Measurements from ENCODE around the gene FTO.
"Not testable (repeated sequence)": the region's sequence is repeated elsewhere in the genome, so short reads cannot be mapped to it uniquely, and the experiment has no call there.

Gene FTO

DNA sequence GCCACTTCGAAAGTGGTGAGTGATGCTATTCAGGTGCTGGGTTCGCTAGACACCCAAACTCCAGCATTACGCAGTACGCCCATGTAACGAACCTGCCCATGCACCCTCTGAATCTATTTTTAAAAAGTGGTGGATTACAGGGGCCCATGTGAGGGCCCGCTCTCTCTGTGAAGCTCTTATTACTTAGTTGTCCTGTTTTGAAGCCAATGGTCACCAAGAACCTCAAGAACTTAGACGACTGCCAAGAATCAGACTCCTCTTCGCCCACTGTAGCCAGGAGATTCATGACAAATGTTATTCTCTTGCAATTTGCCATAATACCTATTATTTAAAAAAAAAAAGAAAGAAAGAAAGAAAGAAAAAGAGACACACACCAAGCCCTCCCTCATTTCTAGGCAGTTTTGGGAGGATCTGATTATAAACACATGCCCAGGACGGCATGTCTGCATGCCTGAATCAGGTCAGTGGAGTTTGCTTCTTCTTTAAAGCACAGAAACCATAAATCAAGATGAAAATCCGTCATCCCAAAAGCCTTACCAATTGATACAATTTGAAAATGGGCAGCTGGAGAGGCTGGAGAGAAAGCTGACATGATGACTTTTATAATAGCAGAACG lies 474.0 kb downstream of the FTO start:
- Histone ChIP-seq H3K9me3 (ENCODE audit: insufficient read depth, low read length) (no peaks in the 10 kb centered on the region), H2AFZ (ENCODE audit: low read depth, low read length, severe bottlenecking) (no peak overlapping the region), H3K27me3 (ENCODE audit: low read length) (no peaks in the 10 kb centered on the region), H3K9ac (ENCODE audit: low read length) (no peak overlapping the region), H3F3A (ENCODE audit: insufficient read depth) (no peaks in the 10 kb centered on the region), H3K4me3 (ENCODE audit: insufficient read depth, low read length, poor library complexity, severe bottlenecking) (no peak overlapping the region), H3K9me2 (replicated peaks; ENCODE audit: insufficient read depth, low read length) (no peaks in the 10 kb centered on the region), H3K36me3 (ENCODE audit: low read length) (no peaks in the 10 kb centered on the region), H4K20me1 (ENCODE audit: low read depth, low read length) (no peaks in the 10 kb centered on the region), H3K27ac (ENCODE audit: low read depth, low read length) (no peak overlapping the region), H3K4me2 (ENCODE audit: low read depth, low read length, poor library complexity, severe bottlenecking) (no peak overlapping the region), H3K79me2 (ENCODE audit: insufficient read depth, low read length) (no peaks in the 10 kb centered on the region)
- no peak for TF ChIP-seq EZH2phosphoT487 (conservative IDR thresholded peaks at IDR 0.05; ENCODE audit: low read length)
- TF ChIP-seq CTCF (IDR thresholded peaks at IDR 0.05; ENCODE audit: insufficient read depth, low read length, poor library complexity, severe bottlenecking), result no peak

DNA sequence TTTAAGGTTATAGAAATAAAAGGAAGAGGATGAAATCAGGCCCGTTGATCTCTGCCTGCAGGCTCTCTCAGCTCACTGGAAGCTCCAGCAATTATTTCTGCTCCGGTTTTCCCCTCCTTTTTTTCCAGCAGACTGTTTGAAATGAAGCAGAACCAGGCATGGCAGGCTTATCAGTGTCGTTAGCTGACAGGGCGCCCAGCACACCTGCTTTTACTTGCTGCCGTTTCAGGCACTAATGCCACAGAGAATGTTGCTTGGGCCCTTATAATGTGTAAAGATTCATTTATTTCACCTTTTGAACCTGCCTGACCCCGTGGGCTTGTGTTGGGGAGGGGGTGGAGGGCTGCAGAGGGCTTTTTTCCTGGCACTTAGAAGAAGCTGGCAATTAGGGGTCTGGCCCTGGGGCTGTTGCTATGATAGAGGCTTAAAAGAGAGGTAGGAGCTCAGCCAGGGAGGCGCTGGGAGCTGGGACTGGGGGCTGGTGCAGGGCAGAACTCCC lies 474.6 kb downstream of the FTO start:
- no peak overlapping the region for H3K4me2 ChIP-seq (ENCODE audit: low read depth, low read length, poor library complexity, severe bottlenecking)
- no peaks in the 10 kb centered on the region for H3K27me3 ChIP-seq (ENCODE audit: low read length)
- no peaks in the 10 kb centered on the region for H3F3A ChIP-seq (ENCODE audit: insufficient read depth)
- TF ChIP-seq CTCF (IDR thresholded peaks at IDR 0.05; ENCODE audit: insufficient read depth, low read length, poor library complexity, severe bottlenecking) (no peak), EZH2phosphoT487 (conservative IDR thresholded peaks at IDR 0.05; ENCODE audit: low read length) (no peak)
- H4K20me1 ChIP-seq (ENCODE audit: low read depth, low read length), result no peaks in the 10 kb centered on the region
- no peak overlapping the region for H2AFZ ChIP-seq (ENCODE audit: low read depth, low read length, severe bottlenecking)
- no peaks in the 10 kb centered on the region for H3K9me2 ChIP-seq (replicated peaks; ENCODE audit: insufficient read depth, low read length)
- H3K9me3 ChIP-seq (ENCODE audit: insufficient read depth, low read length), result no peaks in the 10 kb centered on the region
- no peaks in the 10 kb centered on the region for H3K79me2 ChIP-seq (ENCODE audit: insufficient read depth, low read length)
- no peak overlapping the region for H3K4me3 ChIP-seq (ENCODE audit: insufficient read depth, low read length, poor library complexity, severe bottlenecking)
- H3K36me3 ChIP-seq (ENCODE audit: low read length), result no peaks in the 10 kb centered on the region
- no peak overlapping the region for H3K27ac ChIP-seq (ENCODE audit: low read depth, low read length)
- H3K9ac ChIP-seq (ENCODE audit: low read length), result no peak overlapping the region

GRCh38 chr16:54180421-54181359 lies 476.7 kb downstream of the FTO start:
- Histone ChIP-seq H3K36me3 (ENCODE audit: low read length) (no peaks in the 10 kb centered on the region), H3K4me3 (ENCODE audit: insufficient read depth, low read length, poor library complexity, severe bottlenecking) (no peak overlapping the region), H2AFZ (ENCODE audit: low read depth, low read length, severe bottlenecking) (no peak overlapping the region), H3K79me2 (ENCODE audit: insufficient read depth, low read length) (no peaks in the 10 kb centered on the region), H3K9ac (ENCODE audit: low read length) (no peak overlapping the region), H4K20me1 (ENCODE audit: low read depth, low read length) (no peaks in the 10 kb centered on the region), H3K9me2 (replicated peaks; ENCODE audit: insufficient read depth, low read length) (no peaks in the 10 kb centered on the region), H3K9me3 (ENCODE audit: insufficient read depth, low read length) (no peaks in the 10 kb centered on the region), H3F3A (ENCODE audit: insufficient read depth) (no peaks in the 10 kb centered on the region), H3K4me2 (ENCODE audit: low read depth, low read length, poor library complexity, severe bottlenecking) (no peak overlapping the region), H3K27ac (ENCODE audit: low read depth, low read length) (no peak overlapping the region), H3K27me3 (ENCODE audit: low read length) (no peaks in the 10 kb centered on the region)
- TF ChIP-seq EZH2phosphoT487 (conservative IDR thresholded peaks at IDR 0.05; ENCODE audit: low read length), result no peak
- TF ChIP-seq CTCF (IDR thresholded peaks at IDR 0.05; ENCODE audit: insufficient read depth, low read length, poor library complexity, severe bottlenecking), result no peak

DNA sequence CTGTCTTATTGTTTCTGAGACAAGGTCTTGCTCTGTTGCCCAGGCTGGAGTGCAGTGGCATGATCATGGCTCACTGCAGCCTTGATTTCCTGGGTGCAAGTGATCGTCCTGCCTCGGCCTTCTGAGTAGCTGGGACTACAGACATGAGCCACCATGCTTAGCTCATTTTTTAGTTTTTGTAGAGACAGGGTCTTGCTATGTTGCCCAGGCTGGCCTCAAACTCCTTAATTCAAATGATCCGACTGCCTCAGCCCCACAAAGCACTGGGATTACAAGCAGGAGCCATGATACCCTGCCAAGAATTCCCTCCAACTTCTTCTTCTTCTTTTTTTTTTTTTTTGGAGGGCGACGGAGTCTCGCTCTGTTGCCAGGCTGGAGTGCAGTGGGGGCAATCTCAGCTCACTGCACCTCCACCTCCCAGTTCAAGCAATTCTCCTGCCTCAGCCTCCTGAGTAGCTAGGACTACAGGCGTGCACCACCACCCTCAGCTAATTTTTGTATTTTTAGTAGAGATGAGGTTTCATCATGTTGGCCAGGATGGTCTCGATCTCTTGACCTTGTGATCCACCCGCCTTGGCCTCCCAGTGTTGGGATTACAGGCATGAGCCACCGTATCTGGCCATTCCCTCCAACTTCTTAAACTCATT lies 477.9 kb downstream of the FTO start:
- not testable (repeated sequence) for H2AFZ ChIP-seq (ENCODE audit: low read depth, low read length, severe bottlenecking); H3K27ac ChIP-seq (ENCODE audit: low read depth, low read length); H4K20me1 ChIP-seq (ENCODE audit: low read depth, low read length); H3K36me3 ChIP-seq (ENCODE audit: low read length); H3K27me3 ChIP-seq (ENCODE audit: low read length); H3K9me2 ChIP-seq (replicated peaks; ENCODE audit: insufficient read depth, low read length); H3K79me2 ChIP-seq (ENCODE audit: insufficient read depth, low read length); H3F3A ChIP-seq (ENCODE audit: insufficient read depth); H3K4me2 ChIP-seq (ENCODE audit: low read depth, low read length, poor library complexity, severe bottlenecking); H3K9me3 ChIP-seq (ENCODE audit: insufficient read depth, low read length); H3K4me3 ChIP-seq (ENCODE audit: insufficient read depth, low read length, poor library complexity, severe bottlenecking); H3K9ac ChIP-seq (ENCODE audit: low read length)
